HEK293 (cell line): ENCODE data around the gene MYCN.

ENCODE experiments used
- CTCF ChIA-PET: fragments of 350-600 bp; formaldehyde crosslinking; extraction: SDS; loops from one replicate; lab custom pipeline; 2021; ENCODE audit warnings: antibody characterized with exemption; lab: Yijun Ruan, JAX
- POLR2A ChIA-PET: fragments of 300-600 bp; formaldehyde crosslinking; extraction: SDS; loops from one replicate; lab custom pipeline; 2020; ENCODE audit warnings: antibody characterized with exemption, inconsistent platforms; lab: Yijun Ruan, JAX
- H3K27ac ChIP-seq: fragments of 200-500 bp; sonication (Bioruptor generic); 2 replicates; pipeline ENCODE4 v1.5.1; 2014; ENCODE audit warnings: low read depth, low read length, control low read depth, inconsistent platforms; ENCODE audit errors: extremely low read depth
- H3K36me3 ChIP-seq, 2 experiments: fragments of 200-500 bp in 1 of 2; sonication (Bioruptor generic) in 1 of 2; 1 replicate in 1 of 2; 2 replicates in 1 of 2; pipeline ENCODE4 v1.5.1; 2014 to 2017; ENCODE audit warnings: inconsistent platforms in 2 of 2, low read length in 2 of 2; ENCODE audit not compliant: control insufficient read depth in 2 of 2, insufficient read depth in 1 of 2
- H3K4me1 ChIP-seq: fragments of 200-500 bp; sonication (Bioruptor generic); 2 replicates; pipeline ENCODE4 v1.5.1; 2014; ENCODE audit warnings: mild to moderate bottlenecking, low read length, inconsistent platforms; ENCODE audit not compliant: control insufficient read depth, insufficient read depth
- H3K4me3 ChIP-seq: 2 replicates; pipeline ENCODE4 v1.5.1; 2011; ENCODE audit warnings: low read depth, mild to moderate bottlenecking, control low read depth, low read length, moderate library complexity
- H3K9me3 ChIP-seq: fragments of 200-500 bp; sonication (Bioruptor generic); 2 replicates; pipeline ENCODE4 v1.5.1; 2014; ENCODE audit warnings: low read depth, low read length, inconsistent platforms; ENCODE audit not compliant: control insufficient read depth, insufficient read depth
- KLF10 ChIP-seq: fragments of 450-650 bp; IDR thresholded peaks from 2 replicates; pipeline ENCODE4 v1.5.1; 2018; ENCODE audit warnings: missing biosample characterization, mild to moderate bottlenecking, missing genetic modification characterization
- MEIS1 ChIP-seq: sonication (generic); formaldehyde crosslinking; IDR thresholded peaks from 2 replicates; pipeline ENCODE4 v1.8.1; 2022; ENCODE audit warnings: missing genetic modification reagents, mild to moderate bottlenecking, borderline replicate concordance
- ZBTB17 ChIP-seq: fragments of 450-650 bp; formaldehyde crosslinking; IDR thresholded peaks from 2 replicates; pipeline ENCODE4 v1.5.1; 2016; ENCODE audit warnings: missing biosample characterization, missing genetic modification characterization
- ZBTB8A ChIP-seq: fragments of 450-650 bp; formaldehyde crosslinking; IDR thresholded peaks from 2 replicates; pipeline ENCODE4 v1.5.1; 2016; ENCODE audit warnings: missing biosample characterization, missing genetic modification characterization
- ZNF133 ChIP-seq: fragments of 450-650 bp; formaldehyde crosslinking; IDR thresholded peaks from 2 replicates; pipeline ENCODE4 v1.5.1; 2016; ENCODE audit warnings: missing biosample characterization, missing genetic modification characterization
- ZNF24 ChIP-seq: fragments of 450-650 bp; formaldehyde crosslinking; IDR thresholded peaks from 2 replicates; pipeline ENCODE4 v1.5.1; 2016; ENCODE audit warnings: missing biosample characterization, missing genetic modification characterization
- ZNF311 ChIP-seq: fragments of 450-650 bp; formaldehyde crosslinking; IDR thresholded peaks from 2 replicates; pipeline ENCODE4 v1.5.1; 2017; ENCODE audit warnings: missing biosample characterization, missing genetic modification characterization, borderline replicate concordance
- ZNF571 ChIP-seq: fragments of 450-650 bp; formaldehyde crosslinking; IDR thresholded peaks from 2 replicates; pipeline ENCODE4 v1.5.0; 2017; ENCODE audit warnings: missing biosample characterization, missing genetic modification characterization
- ZNF658 ChIP-seq: fragments of 450-650 bp; formaldehyde crosslinking; IDR thresholded peaks from 2 replicates; pipeline ENCODE4; 2016; ENCODE audit warnings: missing biosample characterization, missing genetic modification characterization
- ZNF677 ChIP-seq: fragments of 450-650 bp; IDR thresholded peaks from 2 replicates; pipeline ENCODE4 v1.5.0; 2018; ENCODE audit warnings: missing biosample characterization, mild to moderate bottlenecking, missing genetic modification characterization, moderate library complexity
- ZNF76 ChIP-seq: fragments of 450-650 bp; formaldehyde crosslinking; IDR thresholded peaks from 2 replicates; pipeline ENCODE4; 2016; ENCODE audit warnings: low read depth, missing biosample characterization, missing genetic modification characterization, borderline replicate concordance
- ZSCAN16 ChIP-seq: fragments of 450-650 bp; formaldehyde crosslinking; IDR thresholded peaks from 2 replicates; pipeline ENCODE4 v1.5.1; 2016; ENCODE audit warnings: missing biosample characterization, missing genetic modification characterization
- ZSCAN30 ChIP-seq: fragments of 450-650 bp; IDR thresholded peaks from 2 replicates; pipeline ENCODE4 v1.5.1; 2018; ENCODE audit warnings: missing biosample characterization, mild to moderate bottlenecking, missing genetic modification characterization, moderate library complexity
- TF ChIP-seq, protein P1 (sequence below): fragments of 450-650 bp; formaldehyde crosslinking; IDR thresholded peaks from 2 replicates; pipeline ENCODE4 v1.5.1; 2016; ENCODE audit warnings: missing biosample characterization, missing genetic modification characterization
- TF ChIP-seq, protein P2 (sequence below): fragments of 450-650 bp; formaldehyde crosslinking; IDR thresholded peaks from 2 replicates; pipeline ENCODE4 v1.5.1; 2017; ENCODE audit warnings: missing biosample characterization, missing genetic modification characterization
- TF ChIP-seq, protein P3 (sequence below): fragments of 450-650 bp; formaldehyde crosslinking; IDR thresholded peaks from 2 replicates; pipeline ENCODE4 v1.5.1; 2016; ENCODE audit warnings: missing biosample characterization, missing genetic modification characterization
- TF ChIP-seq, protein P4 (sequence below): fragments of 450-650 bp; formaldehyde crosslinking; IDR thresholded peaks from 2 replicates; pipeline ENCODE4 v1.5.1; 2016; ENCODE audit warnings: missing biosample characterization, missing genetic modification characterization
- TF ChIP-seq, protein P5 (sequence below): fragments of 450-650 bp; formaldehyde crosslinking; IDR thresholded peaks from 2 replicates; pipeline ENCODE4 v1.5.1; 2017; ENCODE audit warnings: missing biosample characterization, missing genetic modification characterization

MYCN gene

DNA sequence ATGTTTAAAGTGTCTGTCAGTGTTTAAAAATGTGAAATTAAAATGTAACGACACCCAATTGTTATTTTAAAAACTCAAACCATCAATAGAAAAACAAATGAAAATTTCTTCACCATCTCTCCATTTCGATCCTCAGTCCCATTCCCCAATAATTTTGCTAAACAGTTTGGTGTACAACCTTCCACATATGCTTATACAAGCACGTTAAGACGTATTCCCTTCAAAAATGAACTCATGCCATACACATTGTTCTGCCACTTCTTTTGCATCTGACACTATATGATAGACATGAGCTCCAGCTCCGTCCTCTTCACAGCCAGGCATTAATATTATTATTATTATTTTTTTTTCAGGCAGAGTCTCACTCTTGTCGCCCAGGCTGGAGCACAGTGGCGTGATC is 14.1 kb upstream of the MYCN start:
- POLR2A ChIA-PET, result no interaction called here
- no peaks in the 10 kb centered on the region for H3K36me3 ChIP-seq
- H3K27ac ChIP-seq, result no peak overlapping the region
- CTCF ChIA-PET, result no interaction called here
- no peaks in the 10 kb centered on the region for H3K4me1 ChIP-seq
- H3K9me3 ChIP-seq, result no peaks in the 10 kb centered on the region
- TF ChIP-seq ZNF658 (tag by site-specific recombination), result no peak
- TF ChIP-seq, protein P1, sequence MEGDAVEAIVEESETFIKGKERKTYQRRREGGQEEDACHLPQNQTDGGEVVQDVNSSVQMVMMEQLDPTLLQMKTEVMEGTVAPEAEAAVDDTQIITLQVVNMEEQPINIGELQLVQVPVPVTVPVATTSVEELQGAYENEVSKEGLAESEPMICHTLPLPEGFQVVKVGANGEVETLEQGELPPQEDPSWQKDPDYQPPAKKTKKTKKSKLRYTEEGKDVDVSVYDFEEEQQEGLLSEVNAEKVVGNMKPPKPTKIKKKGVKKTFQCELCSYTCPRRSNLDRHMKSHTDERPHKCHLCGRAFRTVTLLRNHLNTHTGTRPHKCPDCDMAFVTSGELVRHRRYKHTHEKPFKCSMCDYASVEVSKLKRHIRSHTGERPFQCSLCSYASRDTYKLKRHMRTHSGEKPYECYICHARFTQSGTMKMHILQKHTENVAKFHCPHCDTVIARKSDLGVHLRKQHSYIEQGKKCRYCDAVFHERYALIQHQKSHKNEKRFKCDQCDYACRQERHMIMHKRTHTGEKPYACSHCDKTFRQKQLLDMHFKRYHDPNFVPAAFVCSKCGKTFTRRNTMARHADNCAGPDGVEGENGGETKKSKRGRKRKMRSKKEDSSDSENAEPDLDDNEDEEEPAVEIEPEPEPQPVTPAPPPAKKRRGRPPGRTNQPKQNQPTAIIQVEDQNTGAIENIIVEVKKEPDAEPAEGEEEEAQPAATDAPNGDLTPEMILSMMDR (tag by site-specific recombination), result no peak
- TF ChIP-seq ZNF24 (tag by site-specific recombination), result no peak
- no peak for TF ChIP-seq ZSCAN16 (tag by site-specific recombination)
- TF ChIP-seq, protein P2, sequence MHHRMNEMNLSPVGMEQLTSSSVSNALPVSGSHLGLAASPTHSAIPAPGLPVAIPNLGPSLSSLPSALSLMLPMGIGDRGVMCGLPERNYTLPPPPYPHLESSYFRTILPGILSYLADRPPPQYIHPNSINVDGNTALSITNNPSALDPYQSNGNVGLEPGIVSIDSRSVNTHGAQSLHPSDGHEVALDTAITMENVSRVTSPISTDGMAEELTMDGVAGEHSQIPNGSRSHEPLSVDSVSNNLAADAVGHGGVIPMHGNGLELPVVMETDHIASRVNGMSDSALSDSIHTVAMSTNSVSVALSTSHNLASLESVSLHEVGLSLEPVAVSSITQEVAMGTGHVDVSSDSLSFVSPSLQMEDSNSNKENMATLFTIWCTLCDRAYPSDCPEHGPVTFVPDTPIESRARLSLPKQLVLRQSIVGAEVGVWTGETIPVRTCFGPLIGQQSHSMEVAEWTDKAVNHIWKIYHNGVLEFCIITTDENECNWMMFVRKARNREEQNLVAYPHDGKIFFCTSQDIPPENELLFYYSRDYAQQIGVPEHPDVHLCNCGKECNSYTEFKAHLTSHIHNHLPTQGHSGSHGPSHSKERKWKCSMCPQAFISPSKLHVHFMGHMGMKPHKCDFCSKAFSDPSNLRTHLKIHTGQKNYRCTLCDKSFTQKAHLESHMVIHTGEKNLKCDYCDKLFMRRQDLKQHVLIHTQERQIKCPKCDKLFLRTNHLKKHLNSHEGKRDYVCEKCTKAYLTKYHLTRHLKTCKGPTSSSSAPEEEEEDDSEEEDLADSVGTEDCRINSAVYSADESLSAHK (tag by site-specific recombination), result no peak
- no peak for TF ChIP-seq ZNF76 (tag by site-specific recombination)
- TF ChIP-seq, protein P3, sequence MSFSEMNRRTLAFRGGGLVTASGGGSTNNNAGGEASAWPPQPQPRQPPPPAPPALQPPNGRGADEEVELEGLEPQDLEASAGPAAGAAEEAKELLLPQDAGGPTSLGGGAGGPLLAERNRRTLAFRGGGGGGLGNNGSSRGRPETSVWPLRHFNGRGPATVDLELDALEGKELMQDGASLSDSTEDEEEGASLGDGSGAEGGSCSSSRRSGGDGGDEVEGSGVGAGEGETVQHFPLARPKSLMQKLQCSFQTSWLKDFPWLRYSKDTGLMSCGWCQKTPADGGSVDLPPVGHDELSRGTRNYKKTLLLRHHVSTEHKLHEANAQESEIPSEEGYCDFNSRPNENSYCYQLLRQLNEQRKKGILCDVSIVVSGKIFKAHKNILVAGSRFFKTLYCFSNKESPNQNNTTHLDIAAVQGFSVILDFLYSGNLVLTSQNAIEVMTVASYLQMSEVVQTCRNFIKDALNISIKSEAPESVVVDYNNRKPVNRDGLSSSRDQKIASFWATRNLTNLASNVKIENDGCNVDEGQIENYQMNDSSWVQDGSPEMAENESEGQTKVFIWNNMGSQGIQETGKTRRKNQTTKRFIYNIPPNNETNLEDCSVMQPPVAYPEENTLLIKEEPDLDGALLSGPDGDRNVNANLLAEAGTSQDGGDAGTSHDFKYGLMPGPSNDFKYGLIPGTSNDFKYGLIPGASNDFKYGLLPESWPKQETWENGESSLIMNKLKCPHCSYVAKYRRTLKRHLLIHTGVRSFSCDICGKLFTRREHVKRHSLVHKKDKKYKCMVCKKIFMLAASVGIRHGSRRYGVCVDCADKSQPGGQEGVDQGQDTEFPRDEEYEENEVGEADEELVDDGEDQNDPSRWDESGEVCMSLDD (tag by site-specific recombination), result no peak
- TF ChIP-seq MEIS1 (CRISPR knock-in tag), result no peak
- TF ChIP-seq, protein P4, sequence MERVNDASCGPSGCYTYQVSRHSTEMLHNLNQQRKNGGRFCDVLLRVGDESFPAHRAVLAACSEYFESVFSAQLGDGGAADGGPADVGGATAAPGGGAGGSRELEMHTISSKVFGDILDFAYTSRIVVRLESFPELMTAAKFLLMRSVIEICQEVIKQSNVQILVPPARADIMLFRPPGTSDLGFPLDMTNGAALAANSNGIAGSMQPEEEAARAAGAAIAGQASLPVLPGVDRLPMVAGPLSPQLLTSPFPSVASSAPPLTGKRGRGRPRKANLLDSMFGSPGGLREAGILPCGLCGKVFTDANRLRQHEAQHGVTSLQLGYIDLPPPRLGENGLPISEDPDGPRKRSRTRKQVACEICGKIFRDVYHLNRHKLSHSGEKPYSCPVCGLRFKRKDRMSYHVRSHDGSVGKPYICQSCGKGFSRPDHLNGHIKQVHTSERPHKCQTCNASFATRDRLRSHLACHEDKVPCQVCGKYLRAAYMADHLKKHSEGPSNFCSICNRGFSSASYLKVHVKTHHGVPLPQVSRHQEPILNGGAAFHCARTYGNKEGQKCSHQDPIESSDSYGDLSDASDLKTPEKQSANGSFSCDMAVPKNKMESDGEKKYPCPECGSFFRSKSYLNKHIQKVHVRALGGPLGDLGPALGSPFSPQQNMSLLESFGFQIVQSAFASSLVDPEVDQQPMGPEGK (tag by site-specific recombination), result no peak
- TF ChIP-seq ZNF133 (tag by site-specific recombination), result no peak
- TF ChIP-seq ZNF677 (tag by site-specific recombination), result no peak
- no peak for TF ChIP-seq ZBTB17 (tag by site-specific recombination)
- no peak for TF ChIP-seq ZNF571 (tag by site-specific recombination)
- TF ChIP-seq ZBTB8A (tag by site-specific recombination), result no peak
- no peak for TF ChIP-seq ZSCAN30 (tag by site-specific recombination)
- TF ChIP-seq ZNF311, result no peak
- TF ChIP-seq, protein P5, sequence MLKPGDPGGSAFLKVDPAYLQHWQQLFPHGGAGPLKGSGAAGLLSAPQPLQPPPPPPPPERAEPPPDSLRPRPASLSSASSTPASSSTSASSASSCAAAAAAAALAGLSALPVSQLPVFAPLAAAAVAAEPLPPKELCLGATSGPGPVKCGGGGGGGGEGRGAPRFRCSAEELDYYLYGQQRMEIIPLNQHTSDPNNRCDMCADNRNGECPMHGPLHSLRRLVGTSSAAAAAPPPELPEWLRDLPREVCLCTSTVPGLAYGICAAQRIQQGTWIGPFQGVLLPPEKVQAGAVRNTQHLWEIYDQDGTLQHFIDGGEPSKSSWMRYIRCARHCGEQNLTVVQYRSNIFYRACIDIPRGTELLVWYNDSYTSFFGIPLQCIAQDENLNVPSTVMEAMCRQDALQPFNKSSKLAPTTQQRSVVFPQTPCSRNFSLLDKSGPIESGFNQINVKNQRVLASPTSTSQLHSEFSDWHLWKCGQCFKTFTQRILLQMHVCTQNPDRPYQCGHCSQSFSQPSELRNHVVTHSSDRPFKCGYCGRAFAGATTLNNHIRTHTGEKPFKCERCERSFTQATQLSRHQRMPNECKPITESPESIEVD (tag by site-specific recombination), result no peak
- no peak for TF ChIP-seq KLF10 (tag by site-specific recombination)
- H3K4me3 ChIP-seq, result no peak overlapping the region
